OCI-LY3 (cell line): ENCODE data around the gene OSBPL6.
"Not testable (repeated sequence)": the region's sequence is repeated elsewhere in the genome, so short reads cannot be mapped to it uniquely, and the experiment has no call there.

Source experiments
- H2AFZ ChIP-seq: fragments of 200-600, 300-600 bp; shearing (Covaris generic); 2 replicates; pipeline ENCODE4 v1.6.0; 2014; ENCODE audit warnings: antibody characterized with exemption, low read depth, low read length
- H3K27ac ChIP-seq: fragments of 200-600, 300-600 bp; sonication (generic); 2 replicates; pipeline ENCODE4 v1.5.1; 2014; ENCODE audit warnings: mild to moderate bottlenecking, low read length, moderate library complexity, mixed read lengths
- H3K27me3 ChIP-seq: fragments of 200-600, 300-600 bp; sonication (generic); 2 replicates; pipeline ENCODE4 v1.6.1; 2014; ENCODE audit warnings: low read depth, low read length, mixed read lengths
- H3K36me3 ChIP-seq: fragments of 200-600, 300-600 bp; sonication (generic); replicated peaks from 2 replicates; pipeline ENCODE3; 2014; ENCODE audit warnings: low read depth, low read length, mixed read lengths
- H3K4me1 ChIP-seq: fragments of 300-600, 200-600 bp; sonication (generic); 2 replicates; pipeline ENCODE4 v1.6.1; 2014; ENCODE audit warnings: low read length, mixed read lengths
- H3K4me2 ChIP-seq: fragments of 200-600, 300-600 bp; sonication (generic); 2 replicates; pipeline ENCODE4 v1.6.1; 2014; ENCODE audit warnings: low read length, mixed read lengths
- H3K4me3 ChIP-seq: fragments of 300-600, 200-600 bp; sonication (generic); 2 replicates; pipeline ENCODE4 v1.5.1; 2014; ENCODE audit warnings: antibody characterized with exemption, mild to moderate bottlenecking, low read length, moderate library complexity
- H3K79me2 ChIP-seq: fragments of 300-600, 200-600 bp; shearing (Covaris generic); 2 replicates; pipeline ENCODE4 v1.6.1; 2014; ENCODE audit warnings: mild to moderate bottlenecking, low read length, mixed read lengths
- H3K9ac ChIP-seq: fragments of 300-600, 200-600 bp; shearing (Covaris generic); 2 replicates; pipeline ENCODE4 v1.6.0; 2014; ENCODE audit warnings: mild to moderate bottlenecking, low read length, moderate library complexity
- H3K9me3 ChIP-seq: fragments of 200-600, 300-600 bp; shearing (Covaris generic); 2 replicates; pipeline ENCODE4 v1.6.1; 2014; ENCODE audit warnings: low read length, mixed read lengths; ENCODE audit not compliant: insufficient read depth
- H4K20me1 ChIP-seq: fragments of 200-600, 300-600 bp; sonication (generic); 2 replicates; pipeline ENCODE4 v1.6.1; 2016; ENCODE audit warnings: low read length, mixed read lengths; ENCODE audit not compliant: insufficient read depth
- EZH2phosphoT487 ChIP-seq: fragments of 200-600 bp; shearing (Covaris generic); IDR thresholded peaks from 2 replicates; pipeline ENCODE4 v1.6.1; 2018; ENCODE audit warnings: antibody characterized with exemption, mixed run types, low read depth
- TF ChIP-seq, protein P1 (sequence below): fragments of 200-600, 300-600 bp; sonication (generic); IDR thresholded peaks from 2 replicates; pipeline ENCODE4 v1.5.1; 2014; ENCODE audit warnings: antibody characterized with exemption, low read length, low read depth

OSBPL6 gene

DNA sequence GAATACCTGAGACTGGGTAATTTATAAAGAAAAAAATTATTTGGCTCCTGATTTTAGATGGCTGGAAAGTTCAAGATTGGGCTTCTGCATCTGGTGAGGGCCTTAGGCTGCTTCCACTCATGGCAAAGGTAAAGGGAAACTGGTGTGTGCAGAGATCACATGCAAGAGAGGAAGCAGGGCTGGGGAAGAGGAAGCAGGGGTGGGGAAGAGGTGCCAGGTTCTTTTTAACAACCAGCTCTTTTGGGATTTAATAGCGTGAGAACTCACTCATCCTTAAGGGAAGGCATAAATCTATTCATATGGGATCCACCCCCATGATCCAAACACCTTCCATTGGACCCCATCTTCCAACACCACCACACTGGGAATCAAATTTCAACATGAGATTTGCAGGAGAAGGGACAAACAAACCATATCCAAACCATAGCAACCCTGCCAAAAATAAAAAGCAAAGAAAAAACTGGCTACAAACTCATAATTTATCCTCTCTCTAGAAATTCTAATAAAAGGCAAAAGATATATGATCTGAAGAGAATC is 226.2 kb downstream of the OSBPL6 start:
- H3K9ac ChIP-seq: no peak overlapping the region
- H3K79me2 ChIP-seq: no peaks in the 10 kb centered on the region
- no peak overlapping the region for H3K4me3 ChIP-seq
- no peak for TF ChIP-seq EZH2phosphoT487
- TF ChIP-seq, protein P1, sequence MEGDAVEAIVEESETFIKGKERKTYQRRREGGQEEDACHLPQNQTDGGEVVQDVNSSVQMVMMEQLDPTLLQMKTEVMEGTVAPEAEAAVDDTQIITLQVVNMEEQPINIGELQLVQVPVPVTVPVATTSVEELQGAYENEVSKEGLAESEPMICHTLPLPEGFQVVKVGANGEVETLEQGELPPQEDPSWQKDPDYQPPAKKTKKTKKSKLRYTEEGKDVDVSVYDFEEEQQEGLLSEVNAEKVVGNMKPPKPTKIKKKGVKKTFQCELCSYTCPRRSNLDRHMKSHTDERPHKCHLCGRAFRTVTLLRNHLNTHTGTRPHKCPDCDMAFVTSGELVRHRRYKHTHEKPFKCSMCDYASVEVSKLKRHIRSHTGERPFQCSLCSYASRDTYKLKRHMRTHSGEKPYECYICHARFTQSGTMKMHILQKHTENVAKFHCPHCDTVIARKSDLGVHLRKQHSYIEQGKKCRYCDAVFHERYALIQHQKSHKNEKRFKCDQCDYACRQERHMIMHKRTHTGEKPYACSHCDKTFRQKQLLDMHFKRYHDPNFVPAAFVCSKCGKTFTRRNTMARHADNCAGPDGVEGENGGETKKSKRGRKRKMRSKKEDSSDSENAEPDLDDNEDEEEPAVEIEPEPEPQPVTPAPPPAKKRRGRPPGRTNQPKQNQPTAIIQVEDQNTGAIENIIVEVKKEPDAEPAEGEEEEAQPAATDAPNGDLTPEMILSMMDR: no peak
- H3K9me3 ChIP-seq: no peaks in the 10 kb centered on the region
- no peaks in the 10 kb centered on the region for H3K27me3 ChIP-seq
- no peaks in the 10 kb centered on the region for H3K4me1 ChIP-seq
- no peak overlapping the region for H2AFZ ChIP-seq
- H4K20me1 ChIP-seq: no peaks in the 10 kb centered on the region; the same call in 1 of the 2 replicates
- H3K27ac ChIP-seq: no peak overlapping the region
- peaks cover 12% of the 10 kb centered on the region for H3K36me3 ChIP-seq
- no peak overlapping the region for H3K4me2 ChIP-seq

DNA sequence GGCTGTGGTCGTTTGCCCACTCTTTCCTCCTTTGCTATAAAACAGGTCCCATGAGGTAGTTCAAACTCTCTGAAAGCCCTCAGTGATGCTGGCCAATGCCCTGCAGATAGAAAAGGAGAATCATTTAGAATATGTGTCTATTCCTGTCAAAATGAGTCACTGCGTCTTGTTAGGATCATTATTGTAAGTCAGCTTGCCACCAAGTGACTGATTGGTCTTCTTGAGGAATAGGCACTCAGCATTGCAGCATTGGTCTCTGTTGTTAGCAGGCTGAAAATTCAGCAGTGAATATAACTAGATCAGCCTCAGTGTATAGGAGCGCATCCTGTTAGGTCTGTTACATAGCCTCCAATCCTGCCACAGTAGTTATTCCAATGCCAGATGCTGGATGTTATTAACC is 227.8 kb downstream of the OSBPL6 start:
- no peaks in the 10 kb centered on the region for H3K4me1 ChIP-seq
- H3K27ac ChIP-seq: no peak overlapping the region
- H4K20me1 ChIP-seq: no peaks in the 10 kb centered on the region; the same call in 1 of the 2 replicates
- H3K9ac ChIP-seq: no peak overlapping the region
- H3K4me2 ChIP-seq: no peak overlapping the region
- TF ChIP-seq, protein P1: no peak
- TF ChIP-seq EZH2phosphoT487: no peak
- no peaks in the 10 kb centered on the region for H3K9me3 ChIP-seq
- no peaks in the 10 kb centered on the region for H3K79me2 ChIP-seq
- no peak overlapping the region for H3K4me3 ChIP-seq
- no peak overlapping the region for H2AFZ ChIP-seq
- H3K36me3 ChIP-seq: peaks cover 26% of the 10 kb centered on the region
- H3K27me3 ChIP-seq: no peaks in the 10 kb centered on the region

DNA sequence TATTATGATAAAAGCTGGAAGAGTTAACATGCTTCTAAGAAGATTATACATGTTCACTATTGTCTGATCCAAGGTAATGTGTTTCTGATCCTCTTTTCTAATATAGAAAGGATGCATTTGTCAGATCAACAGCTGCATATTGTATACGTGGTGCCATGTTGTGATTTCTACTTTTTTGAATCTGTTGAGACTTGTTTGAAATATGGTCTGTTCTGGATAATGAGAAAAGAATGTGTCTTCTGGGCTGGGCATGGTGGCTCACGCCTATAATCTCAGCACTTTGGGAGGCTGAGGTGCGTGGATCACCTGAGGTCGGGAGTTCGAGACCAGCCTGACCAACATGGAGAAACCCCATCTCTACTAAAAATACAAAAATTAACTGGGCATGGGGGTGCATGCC is 229.4 kb downstream of the OSBPL6 start:
- not testable (repeated sequence) for H3K79me2 ChIP-seq, H4K20me1 ChIP-seq, H2AFZ ChIP-seq, H3K4me1 ChIP-seq, H3K4me2 ChIP-seq, H3K9ac ChIP-seq, H3K4me3 ChIP-seq, H3K27me3 ChIP-seq, H3K9me3 ChIP-seq, H3K27ac ChIP-seq
- H3K36me3 ChIP-seq: peaks cover 39% of the 10 kb centered on the region

DNA sequence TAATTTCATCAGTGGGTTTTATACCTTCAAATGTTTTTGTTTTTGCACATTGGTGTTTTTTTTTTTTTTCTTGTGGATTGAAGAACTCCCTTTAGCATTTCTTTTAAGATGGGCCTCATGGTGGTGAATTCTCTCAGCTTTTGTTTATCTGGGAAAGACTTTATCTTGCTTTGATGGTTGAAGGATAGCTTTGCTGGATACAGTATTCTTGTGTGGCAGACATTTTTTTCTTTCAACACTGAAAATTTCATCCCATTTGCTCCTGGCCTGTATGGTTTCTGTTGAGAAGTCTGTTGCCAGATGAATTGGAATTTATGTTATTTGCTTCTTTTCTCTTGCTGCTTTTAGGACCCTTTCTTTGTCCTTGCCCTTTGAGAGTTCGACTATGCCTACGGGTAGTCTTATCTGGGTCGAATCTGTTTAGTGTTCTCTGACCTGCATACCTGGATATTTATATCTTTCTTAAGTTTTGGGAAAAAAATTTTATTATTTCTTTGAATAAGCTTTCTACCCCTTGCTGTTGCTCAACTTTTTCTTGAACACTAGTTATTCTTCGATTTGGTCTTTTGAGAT is 231.0 kb downstream of the OSBPL6 start:
- Histone ChIP-seq H3K9me3 (no peaks in the 10 kb centered on the region), H3K27me3 (no peaks in the 10 kb centered on the region)

More for the DNA sequence above, 231.0 kb downstream of the OSBPL6 start:
- H3K36me3 ChIP-seq: peaks cover 50% of the 10 kb centered on the region
- H3K79me2 ChIP-seq: no peaks in the 10 kb centered on the region
- no peaks in the 10 kb centered on the region for H3K4me1 ChIP-seq
- no peaks in the 10 kb centered on the region; the same call in 1 of the 2 replicates for H4K20me1 ChIP-seq
- no peak overlapping the region for H3K4me2 ChIP-seq
- no peak overlapping the region for H3K4me3 ChIP-seq
- H3K27ac ChIP-seq: no peak overlapping the region
- no peak overlapping the region for H3K9ac ChIP-seq
- TF ChIP-seq, protein P1: no peak
- no peak for TF ChIP-seq EZH2phosphoT487
- no peak overlapping the region for H2AFZ ChIP-seq
